Measurements from ENCODE around the gene FAM186B. TPM values are rescaled to one million over a fixed set of nuclear protein-coding genes. Genes with fewer than 3 reads are reported as not detected.
A peak's percentile ranks its signal among the peaks of the same experiment; 100 is the strongest.
"Not testable (repeated sequence)": the region's sequence is repeated elsewhere in the genome, so short reads cannot be mapped to it uniquely, and the experiment has no call there.

FAM186B gene
- total RNA-seq, 3 donors from 2014 or later: 0.59 to 0.98 (median 0.96) TPM

DNA sequence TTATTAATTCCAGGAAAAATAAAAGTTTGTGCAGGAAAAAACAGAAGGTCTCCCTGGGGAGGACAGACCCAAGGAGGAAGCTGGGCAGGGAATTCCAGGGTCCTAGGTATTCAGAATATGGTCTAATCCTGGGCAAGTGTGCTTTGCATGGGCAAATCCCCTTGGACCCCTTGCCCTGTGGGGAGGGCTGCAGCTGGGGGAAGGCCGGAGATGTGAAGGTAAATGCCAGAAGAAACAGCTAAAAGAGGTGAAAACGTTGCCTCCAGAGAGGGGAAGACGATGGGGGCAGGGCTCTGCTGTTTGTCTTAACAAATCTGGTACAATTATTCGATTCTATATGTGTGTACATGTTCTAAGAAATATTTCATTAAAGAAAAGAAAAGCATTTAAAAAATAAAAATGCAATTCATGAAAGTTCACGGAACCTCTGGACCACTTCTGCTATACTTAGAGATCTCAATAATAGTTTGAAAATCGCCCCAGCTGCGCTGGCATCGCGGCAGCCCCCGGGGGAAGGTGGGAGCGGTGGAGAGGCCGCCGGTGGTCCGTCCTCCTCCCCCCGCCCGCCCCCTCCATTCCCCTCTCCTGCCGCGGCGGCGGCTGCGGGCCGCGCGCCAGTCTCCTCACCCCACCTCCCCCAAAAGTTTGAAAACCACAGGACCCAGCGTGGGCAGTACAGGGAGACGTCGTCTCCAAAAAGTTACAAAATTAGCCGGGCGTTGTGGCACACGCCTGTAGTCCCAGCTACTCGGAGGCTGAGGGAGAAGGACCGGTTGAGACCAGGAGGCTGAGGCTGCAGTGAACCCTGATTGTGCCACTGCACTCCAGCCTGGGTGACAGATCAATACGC is 16.4 kb upstream of the FAM186B start:
- no peak for TF ChIP-seq POLR2A (IDR thresholded peaks at IDR 0.05)
- no peaks in the 10 kb centered on the region for H3K27me3 ChIP-seq
- peak overlapping the region; percentile 93 to 96 for H3K27ac ChIP-seq
- H3K9me3 ChIP-seq: no peaks in the 10 kb centered on the region
- peaks cover 0 to 6% of the 10 kb centered on the region in 2 donors for H3K4me1 ChIP-seq
- H3K4me3 ChIP-seq: peak overlapping the region; percentile 51 to 77 (median 68)
- intact Hi-C loops (cut with DNase I; ENCODE audit: low total_unique reads): no loop called here
- no peaks in the 10 kb centered on the region for H3K36me3 ChIP-seq
- no peak for DNase-seq (ENCODE audit: low spot score in 2 of 2)

GRCh38 chr12:49619286-49619685 is 13.8 kb upstream of the FAM186B start:
- no peak overlapping the region for H3K27ac ChIP-seq
- H3K9me3 ChIP-seq: no peaks in the 10 kb centered on the region
- no peak overlapping the region for H3K4me3 ChIP-seq
- intact Hi-C loops (cut with DNase I; ENCODE audit: low total_unique reads): no loop called here
- H3K4me1 ChIP-seq: peaks cover 0 to 6% of the 10 kb centered on the region in 2 donors
- TF ChIP-seq CTCF (IDR thresholded peaks at IDR 0.05): no peak
- no peak for TF ChIP-seq POLR2A (IDR thresholded peaks at IDR 0.05)
- TF ChIP-seq POLR2AphosphoS5 (IDR thresholded peaks at IDR 0.05): no peak
- DNase-seq (ENCODE audit: low spot score in 2 of 2): no peak
- no peaks in the 10 kb centered on the region for H3K27me3 ChIP-seq
- H3K36me3 ChIP-seq: no peaks in the 10 kb centered on the region

DNA sequence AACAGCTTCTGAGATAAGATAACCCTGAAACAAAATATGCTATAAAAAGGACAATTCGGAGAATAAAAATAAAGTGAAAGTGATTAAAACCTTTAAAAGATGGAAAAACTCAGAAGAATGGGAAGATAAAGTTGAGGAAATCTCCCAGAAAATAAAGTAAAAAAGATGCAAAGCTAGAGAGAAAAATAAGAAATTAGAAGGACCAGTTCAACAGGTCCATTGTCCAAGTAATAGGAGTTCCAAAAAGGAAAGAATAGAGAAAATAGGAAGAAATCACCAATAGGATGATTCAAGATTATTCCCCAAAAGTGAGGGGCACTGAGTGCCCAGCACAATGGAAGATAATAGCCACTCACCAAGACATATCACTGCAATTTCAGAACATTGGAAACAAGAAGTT is 13.1 kb upstream of the FAM186B start:
- DNase-seq (ENCODE audit: low spot score in 2 of 2): no peak
- Histone ChIP-seq H3K27me3 (no peaks in the 10 kb centered on the region), H3K9me3 (no peaks in the 10 kb centered on the region), H3K36me3 (no peaks in the 10 kb centered on the region), H3K27ac (no peak overlapping the region), H3K4me3 (no peak overlapping the region), H3K4me1 (peaks cover 0 to 6% of the 10 kb centered on the region in 2 donors)
- no peak for TF ChIP-seq CTCF (IDR thresholded peaks at IDR 0.05)
- TF ChIP-seq POLR2A (IDR thresholded peaks at IDR 0.05): no peak
- no peak for TF ChIP-seq POLR2AphosphoS5 (IDR thresholded peaks at IDR 0.05)
- intact Hi-C loops (cut with DNase I; ENCODE audit: low total_unique reads): no loop called here

- no peaks in the 10 kb centered on the region for H3K27me3 ChIP-seq
- peaks cover 0 to 2% of the 10 kb centered on the region in 2 donors for H3K4me1 ChIP-seq
- H3K36me3 ChIP-seq: no peaks in the 10 kb centered on the region
- DNase-seq (ENCODE audit: low spot score in 2 of 2): no peak
- intact Hi-C loops (cut with DNase I; ENCODE audit: low total_unique reads): no loop called here
- H3K4me3 ChIP-seq: no peak overlapping the region
- no peak overlapping the region for H3K27ac ChIP-seq
- H3K9me3 ChIP-seq: no peaks in the 10 kb centered on the region
- TF ChIP-seq POLR2AphosphoS5 (IDR thresholded peaks at IDR 0.05) (no peak), CTCF (IDR thresholded peaks at IDR 0.05) (no peak), POLR2A (IDR thresholded peaks at IDR 0.05) (no peak)
These were observed 11.2 kb upstream of the FAM186B start for GRCh38 chr12:49616533-49617219.

DNA sequence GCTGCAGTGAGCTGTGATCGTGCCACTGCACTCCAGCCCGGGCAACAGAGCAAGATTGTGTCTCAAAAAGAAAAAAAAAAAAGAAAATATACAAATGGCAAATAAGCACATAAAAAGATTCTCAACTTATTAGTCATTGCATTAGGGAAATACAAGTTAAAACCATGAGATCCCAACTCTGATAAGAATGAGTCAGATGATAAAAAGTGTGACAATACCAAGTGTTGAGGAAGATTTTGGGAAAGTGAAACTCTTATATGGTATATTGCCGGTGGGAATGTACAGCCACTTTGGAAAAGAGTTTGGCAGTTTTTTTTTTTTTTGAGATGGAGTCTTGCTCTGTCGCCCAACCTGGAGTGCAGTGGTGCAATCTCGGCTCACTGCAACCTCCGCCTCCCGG is 10.3 kb upstream of the FAM186B start:
- DNase-seq (ENCODE audit: low spot score in 2 of 2): no peak
- TF ChIP-seq POLR2AphosphoS5 (IDR thresholded peaks at IDR 0.05): no peak
- no peak for TF ChIP-seq POLR2A (IDR thresholded peaks at IDR 0.05)
- Histone ChIP-seq H3K36me3 (no peaks in the 10 kb centered on the region), H3K27me3 (no peaks in the 10 kb centered on the region), H3K4me3 (no peak overlapping the region), H3K27ac (no peak overlapping the region), H3K9me3 (no peaks in the 10 kb centered on the region), H3K4me1 (no peaks in the 10 kb centered on the region)
- intact Hi-C loops (cut with DNase I; ENCODE audit: low total_unique reads): no loop called here

DNA sequence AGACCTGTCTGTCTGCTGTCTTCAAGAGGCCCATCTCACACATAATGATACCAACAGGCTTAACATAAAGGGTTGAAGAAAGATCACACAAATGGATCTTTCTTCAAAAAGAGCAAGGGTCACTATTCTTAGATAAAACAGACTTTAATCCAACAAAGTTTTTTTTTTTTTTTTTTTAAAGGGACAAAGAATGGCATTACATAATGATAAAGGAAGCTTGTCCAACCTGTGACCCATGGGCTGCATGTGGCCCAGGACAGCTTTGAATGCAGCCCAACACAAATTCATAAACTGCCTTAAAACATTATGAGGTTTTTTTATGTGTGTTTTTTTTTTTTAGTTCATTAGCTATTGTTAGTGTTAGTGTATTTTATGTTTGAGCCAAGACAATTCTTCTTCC is 6.8 kb upstream of the FAM186B start:
- no peak overlapping the region for H3K4me3 ChIP-seq
- no peaks in the 10 kb centered on the region for H3K9me3 ChIP-seq
- H3K36me3 ChIP-seq: no peaks in the 10 kb centered on the region
- DNase-seq (ENCODE audit: low spot score in 2 of 2): no peak
- TF ChIP-seq CTCF (IDR thresholded peaks at IDR 0.05): no peak
- TF ChIP-seq POLR2AphosphoS5 (IDR thresholded peaks at IDR 0.05): no peak
- no peak for TF ChIP-seq POLR2A (IDR thresholded peaks at IDR 0.05)
- no peak overlapping the region for H3K27ac ChIP-seq
- intact Hi-C loops (cut with DNase I; ENCODE audit: low total_unique reads): loop anchor here (2.0 kb wide), 2 partner anchors 65 to 69 kb away; no protein-coding TSS in a partner anchor
- no peaks in the 10 kb centered on the region for H3K4me1 ChIP-seq
- H3K27me3 ChIP-seq: no peaks in the 10 kb centered on the region

- intact Hi-C loops (cut with DNase I; ENCODE audit: low total_unique reads); H3K9me3 ChIP-seq; H3K4me3 ChIP-seq; H3K27ac ChIP-seq; H3K4me1 ChIP-seq; H3K27me3 ChIP-seq; H3K36me3 ChIP-seq; DNase-seq (ENCODE audit: low spot score in 2 of 2): not testable (repeated sequence)
These were observed 5.3 kb upstream of the FAM186B start for GRCh38 chr12:49610785-49611184.
